ENCODE measurements around the gene TCP11L2.

- TF ChIP-seq CTCF (IDR thresholded peaks at IDR 0.05; ENCODE audit: insufficient read depth, low read depth, low read length) (no peak), EZH2 (IDR thresholded peaks at IDR 0.05; ENCODE audit: insufficient read depth, low read length) (no peak)
These were observed 24.9 kb downstream of the TCP11L2 start for GRCh38 chr12:106327309-106327869.

All from astrocyte (in vitro differentiated cells and primary cell).